ENCODE results near the gene HAPLN2.
"Not testable (repeated sequence)": the region's sequence is repeated elsewhere in the genome, so short reads cannot be mapped to it uniquely, and the experiment has no call there.

The HAPLN2 gene

GRCh38 chr1:156616463-156616862, 2.8 kb upstream of the HAPLN2 start:
- DNase-seq (ENCODE audit: insufficient read length, low spot score) (no peak), FAIRE-seq (no peak)

- FAIRE-seq (no peak), DNase-seq (ENCODE audit: insufficient read length, low spot score) (no peak)
These were observed 354 bp downstream of the HAPLN2 start for GRCh38 chr1:156619582-156619955.

GRCh38 chr1:156622581-156623297, 3.5 kb downstream of the HAPLN2 start:
- no peak for FAIRE-seq
- DNase-seq (ENCODE audit: insufficient read length, low spot score): no peak

GRCh38 chr1:156623946-156624813, 5.0 kb downstream of the HAPLN2 start:
- FAIRE-seq: no peak
- no peak for DNase-seq (ENCODE audit: insufficient read length, low spot score)

- no peak for DNase-seq (ENCODE audit: insufficient read length, low spot score)
- no peak for FAIRE-seq
These were observed 5.7 kb downstream of the HAPLN2 start for GRCh38 chr1:156624814-156625435.

GRCh38 chr1:156625436-156626078, 6.3 kb downstream of the HAPLN2 start:
- FAIRE-seq (no peak), DNase-seq (ENCODE audit: insufficient read length, low spot score) (no peak)

- FAIRE-seq: no peak
- DNase-seq (ENCODE audit: insufficient read length, low spot score): no peak
These were observed 6.8 kb downstream of the HAPLN2 start for GRCh38 chr1:156626079-156626438.

- FAIRE-seq (peak; percentile 78), DNase-seq (ENCODE audit: insufficient read length, low spot score) (no peak)
These were observed 8.2 kb downstream of the HAPLN2 start for GRCh38 chr1:156627313-156627880.

- DNase-seq (ENCODE audit: insufficient read length, low spot score) (no peak), FAIRE-seq (no peak)
These were observed 10.7 kb downstream of the HAPLN2 start for GRCh38 chr1:156629823-156630449.

GRCh38 chr1:156631152-156631551, 11.9 kb downstream of the HAPLN2 start:
- FAIRE-seq; DNase-seq (ENCODE audit: insufficient read length, low spot score): not testable (repeated sequence)

- FAIRE-seq (no peak), DNase-seq (ENCODE audit: insufficient read length, low spot score) (no peak)
These were observed 13.1 kb downstream of the HAPLN2 start for GRCh38 chr1:156632355-156632754.

- FAIRE-seq: no peak
- no peak for DNase-seq (ENCODE audit: insufficient read length, low spot score)
These were observed 19.2 kb downstream of the HAPLN2 start for GRCh38 chr1:156638189-156638985.

- FAIRE-seq (no peak), DNase-seq (ENCODE audit: insufficient read length, low spot score) (no peak)
These were observed 20.4 kb downstream of the HAPLN2 start for GRCh38 chr1:156639601-156640101.

GRCh38 chr1:156640842-156641706, 21.9 kb downstream of the HAPLN2 start:
- FAIRE-seq: no peak

GRCh38 chr1:156641761-156642264, 22.6 kb downstream of the HAPLN2 start, which contains the start of gene BCAN:
Gene BCAN (plus strand): TSS chr1:156642117. CDS start chr1:156646055, 3,938 bp downstream.
- DNase-seq (ENCODE audit: insufficient read length, low spot score): no peak

More at GRCh38 chr1:156640842-156641706, 21.9 kb downstream of the HAPLN2 start:
- no peak for DNase-seq (ENCODE audit: insufficient read length, low spot score)

GRCh38 chr1:156642265-156643048, 23.2 kb downstream of the HAPLN2 start:
- FAIRE-seq: no peak
- DNase-seq (ENCODE audit: insufficient read length, low spot score): no peak

More at GRCh38 chr1:156641761-156642264, 22.6 kb downstream of the HAPLN2 start, which contains the start of gene BCAN:
- FAIRE-seq: no peak
